ENCODE results near the gene NFATC2IP. TPM values are rescaled to one million over a fixed set of nuclear protein-coding genes. Genes with fewer than 3 reads are reported as not detected.

Gene NFATC2IP
- total and polyA plus RNA-seq, 2 of the 13 experiments (the other 11 are each of a cell fraction or from before 2014, with no cell fraction given): 32.1 to 48.5 TPM

DNA sequence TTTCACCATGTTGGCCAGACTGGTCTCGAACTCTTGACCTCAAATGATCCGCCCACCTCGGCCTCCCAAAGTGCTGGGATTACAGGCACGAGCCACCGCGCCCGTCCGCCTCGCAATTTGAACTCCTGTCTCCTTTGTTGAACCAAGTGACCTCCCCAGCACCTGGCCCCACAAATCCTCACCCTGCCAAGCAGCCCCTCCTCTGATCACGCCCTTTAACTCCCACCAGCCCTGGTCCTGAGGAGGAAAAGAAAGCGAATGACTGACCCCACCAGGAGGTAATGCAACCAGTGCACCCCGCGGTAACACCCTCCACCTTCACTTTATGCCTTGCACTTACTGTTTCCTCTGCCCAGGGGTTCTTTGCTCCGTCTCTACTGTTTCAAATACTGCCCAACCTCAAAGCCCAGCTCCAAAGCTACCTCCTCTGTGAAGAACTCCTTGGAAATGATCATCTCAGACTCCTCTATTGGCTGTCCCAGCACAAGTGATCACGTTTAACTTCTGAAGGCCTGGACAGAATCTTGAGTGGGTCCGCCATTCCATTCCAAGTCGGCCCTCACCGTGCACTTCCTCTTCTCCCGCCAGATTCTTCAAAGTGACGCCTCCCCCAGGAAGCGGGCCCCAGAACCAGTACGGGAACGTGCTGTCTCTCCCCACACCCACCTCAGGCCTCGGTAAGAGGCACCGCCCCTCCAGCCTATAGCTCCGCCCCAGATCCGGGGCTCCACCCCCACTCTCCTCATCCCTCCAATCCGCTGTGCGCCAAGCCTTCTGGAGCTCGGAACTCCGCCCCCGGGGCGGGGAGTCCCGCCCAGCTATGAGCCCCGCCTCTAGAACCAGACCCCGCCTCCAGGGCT is 14.6 kb upstream of the NFATC2IP start (continued):
- TF ChIP-seq, protein P1, sequence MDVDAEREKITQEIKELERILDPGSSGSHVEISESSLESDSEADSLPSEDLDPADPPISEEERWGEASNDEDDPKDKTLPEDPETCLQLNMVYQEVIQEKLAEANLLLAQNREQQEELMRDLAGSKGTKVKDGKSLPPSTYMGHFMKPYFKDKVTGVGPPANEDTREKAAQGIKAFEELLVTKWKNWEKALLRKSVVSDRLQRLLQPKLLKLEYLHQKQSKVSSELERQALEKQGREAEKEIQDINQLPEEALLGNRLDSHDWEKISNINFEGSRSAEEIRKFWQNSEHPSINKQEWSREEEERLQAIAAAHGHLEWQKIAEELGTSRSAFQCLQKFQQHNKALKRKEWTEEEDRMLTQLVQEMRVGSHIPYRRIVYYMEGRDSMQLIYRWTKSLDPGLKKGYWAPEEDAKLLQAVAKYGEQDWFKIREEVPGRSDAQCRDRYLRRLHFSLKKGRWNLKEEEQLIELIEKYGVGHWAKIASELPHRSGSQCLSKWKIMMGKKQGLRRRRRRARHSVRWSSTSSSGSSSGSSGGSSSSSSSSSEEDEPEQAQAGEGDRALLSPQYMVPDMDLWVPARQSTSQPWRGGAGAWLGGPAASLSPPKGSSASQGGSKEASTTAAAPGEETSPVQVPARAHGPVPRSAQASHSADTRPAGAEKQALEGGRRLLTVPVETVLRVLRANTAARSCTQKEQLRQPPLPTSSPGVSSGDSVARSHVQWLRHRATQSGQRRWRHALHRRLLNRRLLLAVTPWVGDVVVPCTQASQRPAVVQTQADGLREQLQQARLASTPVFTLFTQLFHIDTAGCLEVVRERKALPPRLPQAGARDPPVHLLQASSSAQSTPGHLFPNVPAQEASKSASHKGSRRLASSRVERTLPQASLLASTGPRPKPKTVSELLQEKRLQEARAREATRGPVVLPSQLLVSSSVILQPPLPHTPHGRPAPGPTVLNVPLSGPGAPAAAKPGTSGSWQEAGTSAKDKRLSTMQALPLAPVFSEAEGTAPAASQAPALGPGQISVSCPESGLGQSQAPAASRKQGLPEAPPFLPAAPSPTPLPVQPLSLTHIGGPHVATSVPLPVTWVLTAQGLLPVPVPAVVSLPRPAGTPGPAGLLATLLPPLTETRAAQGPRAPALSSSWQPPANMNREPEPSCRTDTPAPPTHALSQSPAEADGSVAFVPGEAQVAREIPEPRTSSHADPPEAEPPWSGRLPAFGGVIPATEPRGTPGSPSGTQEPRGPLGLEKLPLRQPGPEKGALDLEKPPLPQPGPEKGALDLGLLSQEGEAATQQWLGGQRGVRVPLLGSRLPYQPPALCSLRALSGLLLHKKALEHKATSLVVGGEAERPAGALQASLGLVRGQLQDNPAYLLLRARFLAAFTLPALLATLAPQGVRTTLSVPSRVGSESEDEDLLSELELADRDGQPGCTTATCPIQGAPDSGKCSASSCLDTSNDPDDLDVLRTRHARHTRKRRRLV (CRISPR knock-in tag; IDR thresholded peaks at IDR 0.05): no peak
- no peak for TF ChIP-seq ZNF33B (CRISPR knock-in tag; IDR thresholded peaks at IDR 0.05)
- TF ChIP-seq RARA (CRISPR knock-in tag; IDR thresholded peaks at IDR 0.05): no peak
- TF ChIP-seq ZNF737 (CRISPR knock-in tag; IDR thresholded peaks at IDR 0.05; ENCODE audit: borderline replicate concordance): no peak
- TF ChIP-seq ZNF335 (CRISPR knock-in tag; IDR thresholded peaks at IDR 0.05): no peak
- peak; percentile 78; the same call in 1 of the 2 replicates for TF ChIP-seq ZMYM2 (CRISPR knock-in tag; IDR thresholded peaks at IDR 0.05)
- TF ChIP-seq ZSCAN30 (CRISPR knock-in tag; IDR thresholded peaks at IDR 0.05): 0 out of 2 replicates have a peak, but pooled peaks have one; percentile 48
- TF ChIP-seq ZNF850 (CRISPR knock-in tag; conservative IDR thresholded peaks at IDR 0.05): no peak
- TF ChIP-seq, protein P2, sequence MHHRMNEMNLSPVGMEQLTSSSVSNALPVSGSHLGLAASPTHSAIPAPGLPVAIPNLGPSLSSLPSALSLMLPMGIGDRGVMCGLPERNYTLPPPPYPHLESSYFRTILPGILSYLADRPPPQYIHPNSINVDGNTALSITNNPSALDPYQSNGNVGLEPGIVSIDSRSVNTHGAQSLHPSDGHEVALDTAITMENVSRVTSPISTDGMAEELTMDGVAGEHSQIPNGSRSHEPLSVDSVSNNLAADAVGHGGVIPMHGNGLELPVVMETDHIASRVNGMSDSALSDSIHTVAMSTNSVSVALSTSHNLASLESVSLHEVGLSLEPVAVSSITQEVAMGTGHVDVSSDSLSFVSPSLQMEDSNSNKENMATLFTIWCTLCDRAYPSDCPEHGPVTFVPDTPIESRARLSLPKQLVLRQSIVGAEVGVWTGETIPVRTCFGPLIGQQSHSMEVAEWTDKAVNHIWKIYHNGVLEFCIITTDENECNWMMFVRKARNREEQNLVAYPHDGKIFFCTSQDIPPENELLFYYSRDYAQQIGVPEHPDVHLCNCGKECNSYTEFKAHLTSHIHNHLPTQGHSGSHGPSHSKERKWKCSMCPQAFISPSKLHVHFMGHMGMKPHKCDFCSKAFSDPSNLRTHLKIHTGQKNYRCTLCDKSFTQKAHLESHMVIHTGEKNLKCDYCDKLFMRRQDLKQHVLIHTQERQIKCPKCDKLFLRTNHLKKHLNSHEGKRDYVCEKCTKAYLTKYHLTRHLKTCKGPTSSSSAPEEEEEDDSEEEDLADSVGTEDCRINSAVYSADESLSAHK (CRISPR knock-in tag; IDR thresholded peaks at IDR 0.05; ENCODE audit: borderline replicate concordance): no peak
- TF ChIP-seq SNAI1 (CRISPR knock-in tag; IDR thresholded peaks at IDR 0.05; ENCODE audit: borderline replicate concordance): no peak
- TF ChIP-seq HNRNPLL (IDR thresholded peaks at IDR 0.05; ENCODE audit: low read depth, low read length, poor library complexity, severe bottlenecking): peak; percentile 28
- TF ChIP-seq, protein P3, sequence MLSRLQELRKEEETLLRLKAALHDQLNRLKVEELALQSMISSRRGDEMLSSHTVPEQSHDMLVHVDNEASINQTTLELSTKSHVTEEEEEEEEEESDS (CRISPR knock-in tag; IDR thresholded peaks at IDR 0.05; ENCODE audit: borderline replicate concordance): no peak
- TF ChIP-seq MLLT10 (CRISPR knock-in tag; IDR thresholded peaks at IDR 0.05): no peak
- TF ChIP-seq, protein P4, sequence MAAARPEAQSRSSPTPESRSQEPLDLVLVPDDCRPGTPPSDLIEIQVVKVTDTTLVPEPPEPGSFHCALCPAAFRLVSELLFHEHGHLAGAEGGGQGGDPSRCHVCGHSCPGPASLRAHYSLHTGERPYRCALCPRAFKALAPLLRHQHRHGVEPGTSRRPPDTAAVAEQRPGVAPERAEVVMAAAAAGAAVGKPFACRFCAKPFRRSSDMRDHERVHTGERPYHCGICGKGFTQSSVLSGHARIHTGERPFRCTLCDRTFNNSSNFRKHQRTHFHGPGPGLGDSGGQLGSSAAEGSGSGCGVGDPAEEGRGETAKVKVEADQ (CRISPR knock-in tag; IDR thresholded peaks at IDR 0.05; ENCODE audit: borderline replicate concordance): 0 out of 2 replicates have a peak, but pooled peaks have one; percentile 27
- no peak for TF ChIP-seq ZNF607 (CRISPR knock-in tag; IDR thresholded peaks at IDR 0.05; ENCODE audit: borderline replicate concordance)
- TF ChIP-seq CBX2 (IDR thresholded peaks at IDR 0.05; ENCODE audit: low read depth, low read length): no peak
- TF ChIP-seq CBX2 (CRISPR knock-in tag; IDR thresholded peaks at IDR 0.05; ENCODE audit: low read depth): no peak
- 0 out of 2 replicates have a peak, but pooled peaks have one; percentile 24 for TF ChIP-seq ERF (CRISPR knock-in tag; IDR thresholded peaks at IDR 0.05)
- TF ChIP-seq NFE2 (CRISPR knock-in tag; IDR thresholded peaks at IDR 0.05): no peak
- TF ChIP-seq, protein P5, sequence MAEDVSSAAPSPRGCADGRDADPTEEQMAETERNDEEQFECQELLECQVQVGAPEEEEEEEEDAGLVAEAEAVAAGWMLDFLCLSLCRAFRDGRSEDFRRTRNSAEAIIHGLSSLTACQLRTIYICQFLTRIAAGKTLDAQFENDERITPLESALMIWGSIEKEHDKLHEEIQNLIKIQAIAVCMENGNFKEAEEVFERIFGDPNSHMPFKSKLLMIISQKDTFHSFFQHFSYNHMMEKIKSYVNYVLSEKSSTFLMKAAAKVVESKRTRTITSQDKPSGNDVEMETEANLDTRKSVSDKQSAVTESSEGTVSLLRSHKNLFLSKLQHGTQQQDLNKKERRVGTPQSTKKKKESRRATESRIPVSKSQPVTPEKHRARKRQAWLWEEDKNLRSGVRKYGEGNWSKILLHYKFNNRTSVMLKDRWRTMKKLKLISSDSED (CRISPR knock-in tag; IDR thresholded peaks at IDR 0.05): no peak

Data from HepG2 (cell line).